UCSD-AML1 (cell line): Measurements from ENCODE around the gene RAB37.
A peak's percentile ranks its signal among the peaks of the same experiment; 100 is the strongest.

Experiments
- DNase-seq: peaks from one replicate; lab custom pipeline; 2025; ENCODE audit not compliant: unreplicated experiment; lab: John Stamatoyannopoulos, UW

The RAB37 gene

DNA sequence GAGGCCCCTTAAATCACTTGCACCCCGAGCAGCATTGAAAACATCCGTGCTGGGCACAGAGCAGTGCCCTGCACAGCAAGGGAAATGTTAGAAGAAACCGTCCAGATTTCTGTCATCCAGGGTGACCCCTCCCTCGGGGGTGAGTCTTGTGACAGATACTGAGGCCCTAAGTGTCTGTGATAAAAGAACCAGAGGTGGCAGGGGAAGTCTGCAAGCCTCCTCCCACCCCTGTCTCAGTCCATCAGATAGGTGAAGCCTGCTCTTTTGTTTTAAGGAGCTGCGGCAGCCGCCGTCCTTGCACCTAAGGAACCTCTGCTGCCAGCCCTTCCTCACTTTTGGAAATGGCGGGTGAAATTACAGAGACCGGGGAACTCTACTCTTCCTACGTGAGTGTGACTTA lies 39.9 kb downstream of the RAB37 start:
- no peak for DNase-seq

DNA sequence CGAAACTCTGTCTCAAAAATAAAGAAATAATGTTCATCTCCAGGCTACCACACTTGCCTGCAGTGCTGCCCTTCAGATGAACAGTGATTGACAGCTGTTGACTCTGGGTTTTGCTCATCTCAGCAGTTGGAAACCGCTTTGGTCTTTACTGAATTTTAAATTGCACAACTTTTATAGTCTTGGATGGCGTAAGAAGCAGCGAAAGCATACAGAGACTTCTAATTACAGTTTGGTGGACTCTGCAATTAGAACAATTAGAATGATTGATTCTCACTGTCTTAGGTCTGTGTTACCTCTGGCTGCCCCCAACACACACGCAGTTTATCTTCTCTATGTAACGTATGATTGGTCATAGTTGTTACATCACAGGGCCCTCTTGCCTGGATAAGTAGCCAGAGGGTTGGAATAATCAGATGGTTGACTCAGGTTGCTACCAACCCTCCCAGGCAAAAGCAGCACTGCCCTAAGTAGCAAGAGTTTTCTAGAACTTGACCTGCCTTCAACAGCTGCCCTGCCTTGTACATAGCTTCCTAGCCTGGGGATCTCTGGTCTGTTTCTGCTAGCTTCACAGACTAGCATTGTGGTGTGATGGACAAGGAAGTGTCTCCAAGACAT lies 41.0 kb downstream of the RAB37 start:
- DNase-seq = no peak

GRCh38 chr17:74778960-74779359 lies 41.9 kb downstream of the RAB37 start:
- no peak for DNase-seq

DNA sequence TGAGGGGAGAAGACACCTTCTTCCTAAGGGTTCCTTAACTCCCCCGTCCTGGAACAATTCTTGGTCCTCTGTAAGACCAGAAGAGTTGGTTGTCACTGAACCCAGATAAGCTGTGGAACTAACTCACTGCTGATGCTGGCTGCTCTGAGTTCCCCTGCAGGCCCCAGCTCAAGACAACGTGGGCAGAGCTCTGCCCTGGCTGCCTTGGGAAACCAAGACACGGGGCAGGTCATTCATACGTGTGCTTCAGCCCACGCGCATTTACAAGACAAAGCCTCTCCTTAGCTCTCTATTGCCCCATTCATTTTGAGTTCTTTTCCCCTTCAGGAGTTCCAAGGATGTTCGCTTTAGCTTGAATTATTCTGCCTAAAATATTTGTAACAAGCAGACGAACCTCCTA lies 42.4 kb downstream of the RAB37 start:
- no peak for DNase-seq

DNA sequence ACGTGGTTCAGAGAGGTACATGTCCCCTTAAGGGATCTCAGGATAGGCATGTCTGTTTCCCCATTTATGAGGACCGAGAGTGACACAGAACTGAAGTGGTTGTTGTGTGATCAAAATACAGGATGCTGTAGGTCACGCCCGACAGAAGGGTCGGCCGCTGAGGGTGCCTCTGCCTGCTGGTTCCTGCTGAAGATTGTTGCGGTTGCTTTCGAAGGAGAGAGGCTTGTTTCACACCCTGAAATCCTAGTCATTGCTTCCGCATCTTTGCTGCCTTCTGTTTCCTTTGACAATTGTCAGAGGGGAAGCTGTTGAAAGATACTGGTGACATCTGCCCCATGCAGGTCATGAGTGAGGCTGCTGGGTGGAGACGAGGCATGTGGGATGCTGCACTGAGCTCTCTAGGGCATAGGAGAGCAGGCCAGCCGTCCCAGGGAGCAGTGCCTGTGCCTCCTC lies 42.9 kb downstream of the RAB37 start:
- DNase-seq = peak; percentile 85

DNA sequence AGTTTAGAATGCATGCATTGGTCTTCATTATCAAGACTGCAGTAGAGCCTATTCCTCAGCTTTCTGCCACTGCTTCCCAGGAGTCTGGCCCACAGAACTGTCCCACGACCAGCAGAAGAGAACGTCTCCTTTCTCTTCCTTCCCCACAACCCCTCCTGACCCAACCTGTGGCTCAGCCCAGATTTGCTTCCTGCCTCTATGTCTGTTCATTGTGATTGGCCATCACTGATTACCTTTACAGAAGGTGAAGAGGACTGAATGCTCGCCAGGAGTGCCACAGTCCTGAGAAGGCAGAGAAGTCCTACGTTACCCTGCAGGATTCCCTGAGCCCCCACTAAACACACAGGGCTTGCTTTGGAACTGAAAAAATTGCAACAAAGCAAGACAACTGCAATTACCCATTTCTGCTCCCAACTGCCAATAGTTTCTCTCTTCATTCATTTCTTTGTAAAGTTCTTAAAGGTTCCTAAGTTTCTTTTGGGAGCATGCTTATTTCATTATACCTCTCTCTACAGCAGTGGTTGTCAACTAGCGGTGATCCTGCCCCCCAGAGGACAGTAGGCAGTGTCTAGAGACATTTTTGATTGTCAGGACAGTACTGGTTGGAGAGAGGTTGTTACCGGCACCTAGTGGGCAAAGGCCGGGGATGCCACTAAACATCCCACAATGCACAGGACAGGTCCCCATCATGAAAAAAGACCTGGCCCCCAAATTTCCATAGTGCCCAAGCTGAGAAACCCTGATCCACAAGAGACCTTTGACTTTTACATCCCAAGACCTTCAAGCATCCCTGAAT lies 43.6 kb downstream of the RAB37 start:
- peak; percentile 25 for DNase-seq

DNA sequence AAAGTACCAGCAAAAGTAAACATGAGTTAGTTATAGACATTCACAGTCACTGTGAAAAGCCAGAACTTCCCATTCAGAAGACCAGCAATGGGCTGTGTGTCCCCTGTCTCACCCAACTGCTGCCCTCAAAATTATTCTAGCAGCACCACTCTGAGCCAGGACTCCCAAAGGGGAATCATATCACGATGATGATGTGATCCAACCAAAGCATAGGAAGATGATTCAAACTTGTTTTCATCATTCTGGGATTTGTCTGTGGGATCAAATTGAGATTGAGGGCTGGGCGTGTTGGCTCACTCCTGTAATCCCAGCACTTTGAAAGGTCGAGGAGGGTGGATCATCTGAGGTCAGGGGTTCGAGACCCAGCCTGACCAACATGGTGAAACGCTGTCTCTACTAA lies 45.5 kb downstream of the RAB37 start:
- no peak for DNase-seq

DNA sequence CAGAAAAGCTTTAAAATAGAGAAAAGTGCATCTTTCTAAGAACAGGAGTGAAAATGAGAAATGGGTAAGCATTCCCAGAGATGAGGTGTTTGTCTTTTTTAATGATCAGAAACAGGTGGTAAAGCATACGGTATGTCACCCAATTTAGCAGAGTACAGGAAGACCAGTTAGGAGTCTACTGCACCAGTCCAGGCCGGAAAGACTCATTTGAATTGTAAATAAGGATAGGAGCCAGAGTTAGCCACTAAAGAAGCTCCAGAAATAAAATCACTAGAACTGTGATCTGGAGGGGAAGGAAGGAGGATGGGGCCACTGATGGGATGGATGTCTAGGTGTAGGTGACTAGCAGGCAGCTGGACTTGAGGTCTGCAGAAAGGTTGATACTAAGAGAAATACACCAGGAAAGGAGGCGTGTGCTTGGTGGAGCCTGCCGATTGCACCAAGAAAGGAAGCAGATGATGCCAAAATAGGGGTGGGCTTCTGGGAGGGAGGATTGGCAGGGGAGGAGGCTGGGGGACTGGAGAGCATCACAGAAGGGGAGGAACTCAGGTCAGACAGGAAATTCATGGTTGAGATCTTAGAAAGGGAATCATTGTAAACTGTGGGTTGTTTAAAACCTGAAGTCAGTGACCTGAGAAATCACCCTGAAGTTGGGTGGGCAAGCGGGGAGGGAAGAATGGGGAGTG lies 47.2 kb downstream of the RAB37 start:
- no peak for DNase-seq

GRCh38 chr17:74785096-74785980 lies 48.3 kb downstream of the RAB37 start:
- no peak for DNase-seq

GRCh38 chr17:74785981-74786360 lies 48.9 kb downstream of the RAB37 start:
- DNase-seq = no peak

- peak; percentile 65 for DNase-seq
Observed at GRCh38 chr17:74786431-74787055, 49.5 kb downstream of the RAB37 start.

GRCh38 chr17:74790161-74791058 lies 53.4 kb downstream of the RAB37 start:
- no peak for DNase-seq

GRCh38 chr17:74792586-74793105 lies 55.6 kb downstream of the RAB37 start:
- no peak for DNase-seq

GRCh38 chr17:74795327-74796020 lies 58.4 kb downstream of the RAB37 start:
- DNase-seq = no peak

DNA sequence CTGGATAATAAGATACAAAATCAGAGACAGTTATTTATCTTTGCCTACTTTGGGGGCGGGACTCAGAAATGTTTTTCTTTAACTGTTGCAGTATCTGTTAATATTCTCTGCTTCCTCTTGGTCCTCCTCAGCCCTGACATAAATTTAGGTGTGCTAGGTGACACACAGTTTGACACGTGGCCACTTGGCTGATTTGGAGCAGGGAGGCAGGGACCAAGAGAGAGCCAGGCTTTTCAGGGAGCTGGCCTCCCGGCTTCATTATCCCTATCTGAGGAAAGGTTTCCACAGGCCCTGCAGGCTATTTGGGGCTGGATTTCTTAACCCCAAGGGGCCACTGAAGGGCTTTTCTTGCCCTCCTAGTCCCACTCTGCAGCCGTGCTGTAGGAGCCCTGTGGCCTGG lies 59.2 kb downstream of the RAB37 start:
- DNase-seq = no peak

DNA sequence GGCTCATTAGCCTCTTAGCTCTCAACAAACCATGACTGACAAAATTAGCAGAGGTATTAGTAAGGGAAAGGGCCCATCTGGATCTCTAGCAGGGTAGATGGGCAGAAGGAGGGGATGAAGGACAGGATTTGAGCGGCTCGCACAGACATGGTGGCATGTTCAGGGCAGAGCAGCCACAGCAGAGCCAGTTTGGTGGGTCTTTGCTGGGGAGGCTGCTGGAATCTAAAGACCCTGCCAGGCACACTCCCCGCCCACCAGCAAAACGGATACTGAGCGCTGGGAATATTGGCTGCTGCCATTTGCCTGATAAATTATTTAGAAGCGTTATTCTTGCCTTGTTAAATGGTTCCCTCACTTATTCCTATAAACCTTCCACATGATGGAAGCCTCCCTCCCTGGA lies 59.8 kb downstream of the RAB37 start:
- DNase-seq = no peak
